NCI-H446 treated with DMSO at 0.1 percent for 48 hours (cell line): ENCODE results near the gene RTL1.

Experiments used
- DNase-seq: peaks from one replicate; lab custom pipeline; 2025; lab: John Stamatoyannopoulos, UW

The RTL1 gene

DNA sequence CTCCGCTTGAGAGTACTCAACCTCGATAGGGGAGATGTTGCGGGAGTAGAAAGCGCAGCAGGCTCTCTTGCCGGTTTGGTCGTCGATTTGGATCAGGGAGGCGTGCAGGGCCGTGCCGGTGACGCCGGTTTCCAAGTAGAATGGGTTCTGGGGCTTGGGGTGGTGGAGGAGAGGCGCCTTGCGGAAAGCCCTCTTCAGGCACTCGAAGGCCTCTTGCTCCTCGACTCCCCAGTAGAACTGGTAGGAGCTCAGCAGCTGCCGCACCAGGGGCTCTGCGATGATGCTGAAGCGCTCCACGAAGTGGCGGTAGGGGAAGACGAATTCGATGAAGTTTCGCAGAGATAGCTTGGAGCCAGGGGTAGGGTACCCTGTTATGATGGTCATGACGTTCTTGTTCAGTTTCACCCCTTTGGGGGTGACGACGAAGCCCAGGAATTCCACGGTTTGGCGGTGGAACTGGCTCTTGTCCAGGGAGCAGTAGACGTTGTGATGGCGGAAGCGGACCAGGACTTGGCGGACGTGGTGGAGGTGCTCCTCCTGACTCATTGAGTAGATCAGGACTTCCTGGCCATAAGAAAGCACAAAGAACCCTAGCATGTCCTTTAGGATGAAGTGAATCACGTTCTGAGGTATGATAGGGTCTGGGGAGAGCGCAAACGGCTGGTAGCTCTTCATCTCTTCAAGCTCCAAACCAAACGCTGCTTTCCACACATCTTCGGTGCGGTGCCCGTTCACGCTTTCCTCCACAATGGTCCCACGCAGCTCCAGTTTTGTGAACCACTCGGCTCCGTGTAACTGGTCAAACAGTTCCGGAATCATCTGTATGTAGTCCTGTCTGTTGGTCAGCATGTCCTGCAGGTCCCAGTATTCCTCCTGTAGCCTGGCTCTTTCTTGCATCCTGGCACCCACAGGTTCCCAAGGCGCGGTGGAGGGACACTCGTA is 21.2 kb downstream of the RTL1 start:
- DNase-seq = no peak

DNA sequence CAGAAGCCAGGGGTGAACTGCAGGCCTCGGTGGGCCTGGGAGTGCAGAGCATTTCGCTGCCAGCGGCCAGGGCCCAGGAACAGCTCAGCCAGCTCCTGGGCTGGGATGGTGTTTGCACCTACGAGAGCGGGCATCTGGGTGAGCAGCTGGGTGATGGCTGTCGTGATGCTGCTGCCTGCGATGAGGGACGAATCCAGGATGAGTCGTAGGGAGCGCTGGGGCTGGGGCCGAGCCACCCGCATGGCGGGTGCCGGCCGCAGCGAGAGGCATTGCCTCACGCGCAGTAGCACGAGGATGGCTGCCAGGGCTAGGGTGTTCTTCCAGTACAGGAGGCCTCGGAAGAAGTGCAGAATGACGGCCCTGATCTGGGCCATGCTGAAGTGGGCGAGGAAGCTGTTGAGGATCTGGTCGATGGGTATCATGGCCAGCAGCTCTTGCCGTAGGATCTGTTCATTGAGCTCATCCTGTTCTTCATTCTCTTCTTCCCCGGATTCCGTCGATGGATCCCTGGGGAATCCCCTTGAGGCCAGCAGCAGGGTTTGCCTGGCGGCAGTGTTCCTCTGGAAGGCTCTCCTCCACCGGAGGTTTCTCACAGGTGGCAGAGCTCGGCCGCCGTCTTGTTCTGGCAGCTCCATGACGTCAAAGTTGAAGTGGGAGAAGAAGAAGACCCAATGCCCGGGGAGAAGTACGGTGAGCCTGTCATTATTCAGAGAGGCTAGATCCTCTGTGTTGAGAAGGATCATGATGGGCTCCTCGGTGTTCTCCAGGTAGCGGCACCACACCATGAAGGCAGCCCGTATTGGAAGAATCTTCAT is 22.1 kb downstream of the RTL1 start:
- no peak for DNase-seq

DNA sequence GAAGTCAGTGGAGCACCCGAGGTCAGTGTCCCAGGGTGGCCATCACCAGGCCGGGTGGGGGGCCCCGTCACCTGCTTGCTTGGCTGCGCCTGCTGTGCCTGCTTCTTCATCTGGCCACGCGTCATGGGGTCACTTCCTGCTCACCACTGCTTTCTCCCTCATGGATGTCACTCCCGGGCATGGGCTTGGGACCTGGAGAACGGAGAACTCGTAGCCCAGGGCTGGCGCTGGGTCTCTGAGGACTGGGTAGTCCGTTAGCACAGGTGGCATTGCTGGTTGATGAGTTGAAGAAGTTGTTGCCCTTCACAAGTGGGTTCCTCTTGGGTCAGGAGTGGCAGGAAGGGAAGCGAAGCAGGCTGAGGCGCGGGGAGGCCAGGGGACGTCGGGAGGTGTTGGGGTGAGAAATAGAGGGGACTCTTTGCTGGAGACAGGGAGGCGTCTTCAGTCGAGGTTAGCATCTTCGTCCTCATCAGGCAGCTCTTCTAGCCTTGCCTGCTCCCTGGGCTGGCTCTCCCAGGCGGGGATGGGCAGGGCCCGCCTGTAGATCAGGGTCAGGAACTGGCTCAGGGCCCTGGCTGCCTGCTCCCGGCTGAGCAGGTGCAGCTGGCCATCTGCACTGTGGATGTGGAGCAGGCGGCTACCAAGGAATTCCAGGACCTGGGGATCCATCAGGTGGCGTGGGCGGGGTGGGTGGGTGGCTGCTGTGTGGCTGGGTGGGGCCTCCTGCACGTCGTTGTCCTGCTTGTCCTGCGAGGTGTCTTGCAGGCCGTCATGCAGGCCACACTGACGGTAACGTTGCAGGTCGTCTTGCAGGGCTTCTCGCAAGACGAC is 23.0 kb downstream of the RTL1 start:
- DNase-seq = no peak

DNA sequence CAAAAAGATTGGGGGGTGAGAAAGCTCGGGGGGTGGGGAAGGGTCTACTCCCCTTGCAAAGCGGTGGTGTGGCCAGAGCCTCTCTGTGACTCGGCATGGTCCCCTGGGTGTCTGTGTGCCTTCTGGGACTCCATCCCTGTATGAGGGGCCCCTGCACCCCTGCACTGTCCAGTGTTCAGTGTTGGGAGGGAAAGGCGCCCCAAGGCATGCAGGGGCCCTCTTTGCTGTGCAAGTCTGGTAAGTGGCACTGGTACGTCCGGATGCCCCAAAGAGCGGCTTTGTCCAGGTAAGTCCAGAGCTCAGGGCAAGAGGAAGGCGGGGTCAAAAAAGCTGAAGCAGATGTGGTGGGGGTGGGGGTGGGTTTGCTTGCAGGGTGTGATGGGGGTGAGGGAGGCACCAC is 23.7 kb downstream of the RTL1 start:
- DNase-seq = no peak

DNA sequence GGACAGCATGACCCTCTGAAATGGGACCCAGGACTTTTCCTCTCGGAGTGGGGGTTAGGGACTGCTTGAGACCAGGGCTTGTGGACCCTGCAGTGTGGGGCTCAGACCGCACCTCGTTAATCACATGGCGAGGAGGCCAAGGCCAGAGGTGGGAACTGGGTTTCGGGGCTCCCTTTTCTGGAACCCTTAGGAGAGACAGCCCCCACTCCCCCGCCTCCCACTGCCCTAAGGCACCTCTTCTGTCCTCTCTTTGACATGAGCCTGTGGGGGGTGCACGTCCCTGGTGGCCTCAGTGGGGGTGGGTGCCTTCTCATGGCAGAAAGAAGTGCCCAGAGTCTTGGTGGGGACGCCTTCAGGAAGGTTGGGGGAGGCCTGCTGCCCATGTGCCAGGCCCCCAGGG is 24.3 kb downstream of the RTL1 start:
- no peak for DNase-seq

DNA sequence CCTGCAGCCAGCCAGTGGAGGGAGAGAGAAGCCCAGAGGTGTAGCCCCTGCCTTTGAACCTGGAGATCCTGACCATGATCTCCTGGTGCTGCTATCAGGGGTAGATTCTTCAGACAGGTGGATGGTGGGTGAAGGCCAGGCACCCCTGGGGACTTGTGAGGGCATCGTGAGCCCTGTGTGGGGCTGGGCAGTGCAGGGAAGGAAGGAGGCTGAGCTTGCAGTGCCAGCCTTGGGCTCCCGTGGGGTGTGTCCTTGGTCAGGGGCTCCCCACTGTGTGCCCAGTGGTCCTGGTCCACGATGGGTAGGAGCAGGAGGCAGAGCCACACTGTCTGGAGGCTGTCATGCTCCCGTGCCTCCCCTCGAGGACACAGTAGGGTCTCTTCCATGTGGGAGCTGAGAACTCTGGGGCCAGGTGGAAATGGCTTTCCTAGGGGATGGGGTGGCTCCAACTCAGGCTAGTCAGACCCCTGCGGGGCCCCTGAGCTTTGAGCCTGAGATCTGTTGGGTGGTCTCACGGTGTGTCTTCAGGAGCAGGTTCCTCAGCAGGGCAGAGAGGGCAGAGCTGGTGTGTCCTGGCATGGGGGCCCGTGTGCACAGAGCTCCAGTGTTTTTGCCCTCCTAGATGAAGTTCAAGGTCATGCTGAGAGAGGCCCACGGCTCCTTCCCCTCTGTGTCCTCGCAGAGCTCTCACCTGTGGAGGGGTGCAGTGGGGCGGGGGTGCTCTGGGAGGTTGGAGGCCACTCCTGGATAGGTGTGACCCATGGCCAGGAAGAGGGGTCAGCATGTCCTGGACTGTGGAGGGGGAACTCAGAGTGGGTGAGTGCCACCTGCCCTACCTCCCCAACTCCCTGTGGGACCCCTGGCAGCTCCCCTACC is 25.0 kb downstream of the RTL1 start:
- DNase-seq = no peak

DNA sequence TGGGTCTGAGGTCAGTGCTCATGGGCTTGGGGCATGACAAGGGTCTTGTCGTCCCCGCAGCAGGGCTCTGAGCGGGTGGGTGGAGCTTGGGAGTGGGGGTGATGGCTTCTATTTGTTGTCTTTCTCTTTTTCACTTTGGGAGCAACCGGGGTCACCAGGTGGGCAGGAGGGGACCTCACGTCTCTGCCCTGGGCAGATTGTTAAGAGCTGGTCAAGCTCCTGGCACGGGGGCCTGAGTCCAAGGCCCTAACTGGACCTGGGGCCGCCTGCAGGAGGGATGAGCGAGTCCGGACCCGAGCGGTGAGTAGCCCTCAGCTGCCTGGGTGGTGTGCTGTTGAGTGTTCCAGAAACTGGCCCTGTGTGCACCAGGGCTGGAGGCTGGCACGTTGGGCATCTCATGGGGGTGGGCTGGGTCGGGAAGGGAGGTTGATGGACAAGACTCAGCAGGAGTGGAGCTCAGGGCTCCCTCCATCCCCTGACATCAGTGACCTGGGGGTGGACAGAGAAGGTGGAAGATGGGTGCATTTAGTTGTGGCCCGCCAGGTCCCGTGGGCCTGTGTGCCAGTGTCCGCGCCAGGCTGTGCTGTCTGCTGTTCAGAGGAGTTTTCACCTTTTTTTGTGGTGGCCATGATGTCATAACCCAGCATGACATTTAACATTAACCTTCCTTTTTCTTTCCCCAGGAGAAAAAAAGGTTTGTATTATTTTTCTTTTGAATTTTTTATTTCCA is 27.5 kb downstream of the RTL1 start:
- no peak for DNase-seq

DNA sequence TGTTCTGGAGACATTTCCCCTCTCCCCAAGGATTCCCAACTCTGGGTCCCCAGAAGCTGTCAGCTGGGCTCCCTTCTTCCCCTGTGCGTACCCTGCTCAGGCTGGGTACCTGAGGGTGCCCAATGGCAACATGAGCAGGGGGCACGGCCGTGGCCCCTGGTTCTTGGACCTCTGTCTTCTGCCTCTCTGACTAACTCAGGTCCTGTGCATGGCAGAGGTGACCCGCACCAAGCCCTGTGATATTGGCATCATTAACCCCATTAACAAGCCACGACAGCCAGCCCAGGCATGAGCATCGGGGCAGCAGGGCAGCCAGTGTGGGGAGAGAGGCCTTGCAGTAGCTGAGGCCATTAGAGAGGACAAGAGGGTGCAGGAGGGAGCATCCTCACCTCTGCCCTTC is 28.4 kb downstream of the RTL1 start:
- no peak for DNase-seq

DNA sequence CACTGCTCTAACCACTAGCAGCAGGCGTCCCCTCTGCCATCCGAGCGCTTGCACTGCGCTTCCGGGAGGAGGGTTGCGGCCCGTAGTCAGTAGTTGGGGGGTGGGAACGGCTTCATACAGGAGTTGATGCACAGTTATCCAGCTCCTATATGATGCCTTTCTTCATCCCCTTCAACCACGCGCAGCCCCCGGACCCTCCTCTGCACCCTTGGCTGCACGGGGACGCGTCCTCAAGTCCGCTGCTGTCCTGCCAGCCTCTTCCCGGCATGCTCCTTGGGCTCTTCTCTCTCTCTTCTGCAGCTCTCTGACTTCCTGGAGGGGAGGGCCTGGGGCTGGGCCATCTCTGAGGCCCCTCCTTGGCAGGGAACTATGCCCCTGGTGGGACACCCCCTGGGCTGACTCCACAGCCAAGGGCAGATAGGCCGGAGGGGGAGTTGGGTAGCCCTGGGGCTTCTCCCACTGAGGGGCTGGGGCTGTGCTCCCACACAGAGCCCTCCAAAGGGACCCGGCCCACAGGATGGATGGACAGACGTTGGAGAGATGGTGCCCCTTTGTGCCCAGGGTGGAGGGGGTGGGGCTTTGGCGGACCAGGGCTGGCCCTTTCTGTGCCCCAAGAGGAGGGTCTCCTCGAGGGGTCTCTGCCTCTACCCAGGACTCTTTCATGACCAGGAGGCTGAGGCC is 29.0 kb downstream of the RTL1 start:
- DNase-seq = no peak

DNA sequence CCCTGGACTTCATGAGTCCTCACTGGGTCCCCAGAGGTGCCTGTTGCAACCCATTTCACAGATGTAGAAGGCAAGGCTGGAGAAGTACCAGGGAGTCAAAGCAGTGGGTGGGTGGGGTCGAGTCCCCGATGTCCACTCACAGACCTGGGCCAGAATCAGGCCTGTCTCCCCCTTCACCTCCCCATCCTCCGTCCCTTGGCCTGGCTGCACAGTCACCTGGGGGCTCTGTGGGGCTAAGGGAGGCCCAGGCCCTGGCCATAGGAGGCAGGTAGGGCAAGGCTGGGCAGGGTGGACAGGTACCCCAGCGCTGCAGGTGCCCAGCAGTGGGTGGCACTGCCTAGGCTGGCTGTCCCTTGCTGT is 29.5 kb downstream of the RTL1 start:
- no peak for DNase-seq

DNA sequence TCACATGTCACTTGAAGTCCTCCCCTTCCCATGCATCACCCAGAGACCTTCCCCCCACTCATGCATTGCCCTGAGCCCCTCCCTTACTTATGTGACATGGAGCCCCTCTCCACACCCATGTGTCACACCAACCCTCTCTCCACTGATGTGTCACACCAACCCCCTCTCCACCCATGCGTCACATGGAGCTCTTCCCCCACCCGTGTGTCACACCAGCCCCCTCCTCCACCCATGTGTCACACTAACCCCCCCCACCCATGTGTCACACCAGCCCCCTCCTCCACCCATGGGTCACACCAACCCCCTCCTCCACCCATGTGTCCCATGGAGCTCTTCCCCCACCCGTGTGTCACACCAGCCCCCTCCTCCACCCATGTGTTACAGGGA is 30.4 kb downstream of the RTL1 start:
- no peak for DNase-seq

DNA sequence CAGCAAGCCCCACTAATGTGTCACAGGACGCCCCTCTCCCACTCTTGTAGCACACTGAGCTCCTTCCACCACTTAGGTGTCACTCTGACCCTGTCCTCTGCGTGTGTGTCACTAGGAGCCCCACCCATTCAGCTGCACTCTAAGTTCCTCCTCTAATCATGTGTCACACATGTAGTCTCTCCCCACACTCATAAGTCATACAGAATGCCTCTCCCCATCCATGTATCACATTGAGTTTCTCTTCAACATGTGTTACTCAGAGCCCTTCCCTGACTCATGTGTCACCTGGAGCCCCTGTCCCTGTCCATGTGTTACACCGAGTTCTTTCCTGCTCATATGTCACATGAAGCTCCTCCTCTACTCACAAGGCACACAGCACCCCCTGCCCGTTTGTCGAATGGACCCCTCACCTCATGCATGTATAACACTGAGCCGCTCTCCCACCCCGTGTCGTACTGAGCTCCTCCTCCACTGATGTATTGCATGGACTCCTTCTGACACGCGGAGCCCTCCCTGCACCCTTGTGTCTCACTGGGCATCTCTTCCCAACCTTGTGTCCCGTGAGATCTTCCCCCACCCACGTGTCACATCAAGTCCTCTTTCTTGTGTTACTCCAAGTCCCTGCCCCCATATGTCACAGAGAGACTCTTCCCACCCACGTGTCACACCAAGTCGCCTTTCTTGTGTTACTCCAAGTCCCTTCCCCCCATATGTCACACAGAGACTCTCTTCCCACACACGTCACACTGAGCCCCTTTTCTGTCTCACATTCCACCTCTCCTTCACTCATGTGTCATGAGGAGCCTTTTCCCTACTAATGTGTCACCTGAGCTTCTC is 31.0 kb downstream of the RTL1 start:
- DNase-seq = no peak

DNA sequence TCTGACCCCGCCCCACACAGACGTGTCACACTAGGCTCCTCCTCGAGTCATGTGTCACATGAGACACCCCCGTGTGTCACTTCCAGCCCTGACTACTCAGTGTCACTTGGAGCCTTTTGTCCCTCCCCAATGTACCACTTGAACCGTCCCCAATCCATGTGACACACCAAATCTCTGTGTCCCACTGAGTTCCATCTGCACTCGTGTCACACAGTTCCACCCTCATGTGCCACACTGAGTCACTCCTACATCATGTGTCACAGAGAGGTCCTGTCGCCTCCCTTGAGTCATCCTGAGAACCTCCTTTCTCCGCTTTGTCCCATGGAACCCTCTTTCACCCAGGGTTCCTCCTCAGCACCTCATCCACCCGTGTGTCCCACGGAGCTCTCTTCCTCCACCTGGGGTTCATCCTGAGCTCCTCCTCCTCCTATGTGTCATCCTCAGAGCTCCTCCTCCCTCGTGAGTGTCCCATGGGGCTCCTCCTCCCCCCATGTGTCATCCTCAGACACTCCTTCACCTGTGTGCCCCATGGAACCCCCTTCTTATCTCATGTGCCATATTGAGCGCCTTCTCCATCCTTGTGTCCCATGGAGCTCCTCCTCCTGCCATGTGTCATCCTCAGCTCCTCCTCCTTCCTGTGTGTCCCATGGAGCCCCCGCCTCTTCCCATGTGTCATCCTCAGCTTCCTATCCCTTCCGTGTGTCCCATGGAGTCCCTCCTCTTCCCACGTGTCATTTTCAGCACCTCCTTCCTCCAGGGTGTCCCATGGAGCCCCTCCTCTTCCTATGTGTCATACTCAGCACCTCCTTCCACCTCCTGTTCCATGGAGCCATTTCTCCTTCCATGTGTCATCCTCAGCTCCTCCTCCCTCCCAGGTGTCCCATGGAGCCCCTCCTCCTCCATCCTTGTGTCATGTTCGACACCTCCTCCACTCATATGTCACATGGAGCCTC is 32.0 kb downstream of the RTL1 start:
- no peak for DNase-seq

DNA sequence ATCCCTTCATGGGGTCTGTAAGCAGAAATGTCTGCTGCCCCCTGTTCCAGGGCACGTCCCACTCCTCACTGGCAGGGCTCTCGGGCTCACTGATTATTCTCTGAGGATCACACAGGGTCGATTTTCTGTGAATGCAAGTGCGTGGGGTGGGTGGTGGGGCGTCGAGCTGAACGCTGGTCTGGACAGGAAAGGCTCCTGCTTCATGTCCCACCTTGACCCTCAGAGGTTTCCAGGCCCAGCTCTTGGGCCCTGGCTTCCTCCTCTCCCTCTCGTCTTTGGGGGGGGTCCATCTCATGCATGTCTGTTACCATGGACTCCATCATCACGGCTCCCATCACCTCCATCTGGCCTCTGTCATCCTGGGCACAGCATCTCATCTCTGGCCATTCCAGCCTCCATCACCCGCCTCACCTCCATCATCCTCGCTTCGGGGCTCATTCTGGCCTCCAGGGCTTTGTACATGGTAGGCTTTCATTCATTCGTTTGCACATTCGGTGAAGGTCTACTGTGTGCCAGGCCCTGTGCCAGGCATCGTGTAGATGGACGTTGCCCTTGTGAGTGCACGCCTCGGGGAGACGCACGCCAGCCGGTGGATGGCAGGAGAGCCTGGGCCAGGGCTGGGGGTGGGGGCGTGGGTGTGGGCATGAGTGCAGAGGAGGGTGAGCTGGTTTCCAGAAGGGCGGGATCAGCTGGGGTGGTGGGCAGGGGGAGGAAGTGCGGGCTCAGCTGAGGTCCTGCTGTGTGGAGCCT is 34.7 kb downstream of the RTL1 start:
- no peak for DNase-seq

DNA sequence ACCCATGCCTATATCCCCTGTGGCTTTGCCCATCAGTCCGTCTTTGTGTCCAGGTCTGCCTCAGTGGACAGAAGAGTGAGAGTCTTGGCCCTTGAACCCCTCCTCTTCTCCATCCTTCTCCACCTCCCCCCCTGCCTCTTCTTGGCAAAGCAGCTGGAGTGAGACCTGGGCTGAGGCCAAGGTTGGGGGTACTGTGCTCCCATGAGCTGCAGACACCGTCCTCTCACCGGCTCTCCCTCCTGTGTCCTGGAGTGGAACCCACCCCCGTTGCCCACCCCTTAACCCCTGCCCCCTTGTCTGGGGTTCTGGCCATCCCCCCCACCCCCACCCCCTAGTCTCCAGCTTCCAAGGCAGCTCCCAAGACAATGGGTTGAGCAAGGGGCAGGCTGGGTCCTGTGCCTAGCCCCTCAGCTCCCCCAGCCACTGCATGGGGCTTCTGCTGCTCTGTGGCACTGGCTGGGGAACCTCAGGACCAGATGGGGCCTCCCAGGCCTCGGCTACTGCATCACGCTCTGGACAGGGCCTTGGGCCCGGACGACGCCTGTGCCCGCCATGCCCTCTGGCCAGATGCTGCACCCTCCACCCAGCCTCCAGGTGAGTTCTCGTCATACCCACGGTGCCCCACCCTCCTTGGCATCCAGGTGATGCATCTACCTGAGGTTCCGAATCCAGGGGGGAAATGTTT is 35.7 kb downstream of the RTL1 start:
- no peak for DNase-seq
